Stimulated activated CD4-positive, alpha-beta T cell treated with anti-CD3 and anti-CD28 coated beads, Interleukin-4, amount 100 ng/mL, for 48 hours (primary cell): ENCODE results near the gene QPRT.
"Not testable (repeated sequence)": the region's sequence is repeated elsewhere in the genome, so short reads cannot be mapped to it uniquely, and the experiment has no call there.

Source experiments
- DNase-seq, 2 donors: peaks; one replicate each; pipeline ENCODE4 v3.0.0-alpha.2; 2020; ENCODE audit warnings: low read depth in 2 of 2

Gene QPRT

DNA sequence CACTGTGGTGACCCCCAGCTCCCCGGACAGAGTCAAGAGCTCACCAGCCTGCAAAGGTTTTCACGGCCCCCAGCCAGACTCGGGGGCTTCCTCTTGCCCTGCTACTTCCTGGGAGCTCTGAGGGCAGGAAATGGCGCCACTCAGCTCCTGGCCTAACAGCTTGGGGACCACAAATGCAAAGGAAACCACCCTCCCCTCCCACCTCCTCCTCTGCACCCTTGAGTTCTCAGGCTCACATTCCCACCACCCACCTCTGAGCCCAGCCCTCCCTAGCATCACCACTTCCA is 16.3 kb upstream of the QPRT start:
- DNase-seq: peak; percentile 13 to 27

DNA sequence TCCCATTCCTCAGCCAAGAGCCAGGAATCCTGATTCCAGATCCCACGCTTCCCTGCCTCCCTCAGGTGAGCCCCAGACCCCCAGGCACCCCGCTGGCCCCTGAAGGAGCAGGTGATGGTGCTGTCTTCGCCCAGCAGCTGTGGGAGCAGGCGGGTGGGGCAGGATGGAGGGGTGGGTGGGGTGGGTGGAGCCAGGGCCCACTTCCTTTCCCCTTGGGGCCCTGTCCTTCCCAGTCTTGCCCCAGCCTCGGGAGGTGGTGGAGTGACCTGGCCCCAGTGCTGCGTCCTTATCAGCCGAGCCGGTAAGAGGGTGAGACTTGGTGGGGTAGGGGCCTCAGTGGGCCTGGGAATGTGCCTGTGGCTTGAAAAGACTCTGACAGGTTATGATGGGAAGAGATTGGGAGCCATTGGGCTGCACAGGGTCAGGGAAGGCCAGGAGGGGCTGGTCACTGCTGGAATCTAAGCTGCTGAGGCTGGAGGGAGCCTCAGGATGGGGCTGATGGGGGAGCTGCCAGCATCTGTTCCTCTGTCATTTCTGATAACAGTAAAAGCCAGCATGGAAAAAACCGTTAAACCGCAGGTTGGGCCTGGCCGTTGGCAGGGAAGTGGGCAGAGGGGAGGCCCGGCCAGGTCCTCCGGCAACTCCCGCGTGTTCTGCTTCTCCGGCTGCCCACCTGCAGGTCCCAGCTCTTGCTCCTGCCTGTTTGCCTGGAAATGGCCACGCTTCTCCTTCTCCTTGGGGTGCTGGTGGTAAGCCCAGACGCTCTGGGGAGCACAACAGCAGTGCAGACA is 15.8 kb upstream of the QPRT start, which contains the start of gene SPN:
Gene SPN (plus strand): TSS at position 232 of the 791 bp plus-strand sequence. CDS start 482 bp downstream, at position 714.
- peak in 1 of 2 donors; percentile 19 for DNase-seq

DNA sequence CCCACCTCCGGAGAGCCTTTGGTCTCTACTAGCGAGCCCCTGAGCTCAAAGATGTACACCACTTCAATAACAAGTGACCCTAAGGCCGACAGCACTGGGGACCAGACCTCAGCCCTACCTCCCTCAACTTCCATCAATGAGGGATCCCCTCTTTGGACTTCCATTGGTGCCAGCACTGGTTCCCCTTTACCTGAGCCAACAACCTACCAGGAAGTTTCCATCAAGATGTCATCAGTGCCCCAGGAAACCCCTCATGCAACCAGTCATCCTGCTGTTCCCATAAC is 15.2 kb upstream of the QPRT start:
- DNase-seq: no peak

DNA sequence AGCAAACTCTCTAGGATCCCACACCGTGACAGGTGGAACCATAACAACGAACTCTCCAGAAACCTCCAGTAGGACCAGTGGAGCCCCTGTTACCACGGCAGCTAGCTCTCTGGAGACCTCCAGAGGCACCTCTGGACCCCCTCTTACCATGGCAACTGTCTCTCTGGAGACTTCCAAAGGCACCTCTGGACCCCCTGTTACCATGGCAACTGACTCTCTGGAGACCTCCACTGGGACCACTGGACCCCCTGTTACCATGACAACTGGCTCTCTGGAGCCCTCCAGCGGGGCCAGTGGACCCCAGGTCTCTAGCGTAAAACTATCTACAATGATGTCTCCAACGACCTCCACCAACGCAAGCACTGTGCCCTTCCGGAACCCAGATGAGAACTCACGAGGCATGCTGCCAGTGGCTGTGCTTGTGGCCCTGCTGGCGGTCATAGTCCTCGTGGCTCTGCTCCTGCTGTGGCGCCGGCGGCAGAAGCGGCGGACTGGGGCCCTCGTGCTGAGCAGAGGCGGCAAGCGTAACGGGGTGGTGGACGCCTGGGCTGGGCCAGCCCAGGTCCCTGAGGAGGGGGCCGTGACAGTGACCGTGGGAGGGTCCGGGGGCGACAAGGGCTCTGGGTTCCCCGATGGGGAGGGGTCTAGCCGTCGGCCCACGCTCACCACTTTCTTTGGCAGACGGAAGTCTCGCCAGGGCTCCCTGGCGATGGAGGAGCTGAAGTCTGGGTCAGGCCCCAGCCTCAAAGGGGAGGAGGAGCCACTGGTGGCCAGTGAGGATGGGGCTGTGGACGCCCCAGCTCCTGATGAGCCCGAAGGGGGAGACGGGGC is 14.7 kb upstream of the QPRT start:
- DNase-seq: peak; percentile 26 to 44

DNA sequence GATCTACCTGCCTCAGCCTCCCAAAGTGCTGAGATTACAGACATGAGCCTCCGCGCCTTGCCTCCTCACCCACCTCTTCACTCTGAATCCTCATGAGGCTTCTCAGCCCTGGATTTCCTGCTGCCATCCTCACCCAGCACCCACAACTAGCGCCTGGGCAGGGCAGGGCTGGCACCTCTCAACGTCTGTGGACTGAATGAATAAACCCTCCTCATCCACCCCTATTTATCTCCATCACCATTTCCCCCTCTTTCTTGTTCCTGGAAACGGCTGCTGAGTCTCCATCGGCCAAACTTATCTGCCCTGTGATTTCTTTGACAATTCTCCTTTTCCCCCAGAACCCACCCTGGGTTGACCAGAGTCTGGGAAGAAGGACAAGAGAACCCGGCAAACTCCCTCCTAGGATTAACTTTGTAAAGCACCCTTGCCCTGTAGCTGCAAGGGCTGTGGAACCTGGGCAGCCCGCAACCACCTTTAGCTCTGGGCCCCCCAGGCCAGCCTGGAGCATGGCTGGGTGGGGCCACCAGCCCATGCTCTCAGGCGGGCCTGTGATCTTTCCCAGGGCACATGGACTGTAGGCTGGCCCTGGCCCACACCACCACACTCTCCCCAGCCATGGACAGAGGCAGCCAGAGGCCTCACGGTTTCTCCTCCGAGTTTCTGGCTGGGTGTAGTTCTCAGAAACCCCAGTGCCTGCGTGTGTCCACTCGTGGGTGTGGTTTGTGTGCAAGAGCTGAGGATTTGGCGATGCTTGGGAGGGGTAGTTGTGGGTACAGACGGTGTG is 13.5 kb upstream of the QPRT start:
- DNase-seq: no peak

GRCh38 chr16:29667322-29667610 is 11.7 kb upstream of the QPRT start:
- not testable (repeated sequence) for DNase-seq

DNA sequence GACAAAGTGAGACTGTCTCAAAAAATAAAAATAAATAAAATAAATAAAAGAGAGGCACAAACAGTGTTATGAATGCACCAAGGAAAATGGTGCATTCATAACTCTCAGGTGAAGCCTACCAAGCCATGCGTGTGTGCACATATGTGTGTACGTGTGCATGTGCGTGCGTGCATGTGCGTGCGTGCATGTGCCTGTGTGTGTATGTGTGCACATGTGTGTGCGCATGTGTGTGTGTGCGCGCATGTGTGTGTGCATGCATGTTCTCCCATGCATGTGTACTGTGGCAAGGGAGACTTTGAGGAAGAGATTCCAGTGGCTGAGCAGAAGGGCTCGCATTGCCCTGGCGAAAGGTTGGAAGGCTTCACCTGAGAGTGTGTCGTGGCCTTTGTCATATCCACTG is 11.2 kb upstream of the QPRT start:
- DNase-seq: no peak

DNA sequence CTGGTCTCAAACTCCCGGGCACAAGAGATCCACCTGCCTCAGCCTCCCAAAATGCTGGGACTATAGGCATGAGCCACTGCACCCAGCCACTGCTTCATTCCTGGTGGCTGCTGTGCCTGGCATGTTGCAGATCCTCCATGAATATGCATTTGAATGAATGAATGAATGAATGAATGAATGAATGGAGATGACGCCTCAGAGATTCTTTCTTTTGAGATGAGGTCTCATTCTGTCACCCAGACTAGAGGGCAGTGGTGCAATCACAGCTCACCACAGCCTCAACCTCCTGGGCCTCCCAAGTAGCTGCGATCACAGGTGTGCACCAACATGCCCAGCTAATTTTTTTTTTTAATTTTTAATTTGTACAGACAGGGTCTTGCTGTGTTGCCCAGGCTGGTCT is 10.7 kb upstream of the QPRT start:
- DNase-seq: no peak

GRCh38 chr16:29673501-29673900 is 5.5 kb upstream of the QPRT start:
- no peak for DNase-seq

DNA sequence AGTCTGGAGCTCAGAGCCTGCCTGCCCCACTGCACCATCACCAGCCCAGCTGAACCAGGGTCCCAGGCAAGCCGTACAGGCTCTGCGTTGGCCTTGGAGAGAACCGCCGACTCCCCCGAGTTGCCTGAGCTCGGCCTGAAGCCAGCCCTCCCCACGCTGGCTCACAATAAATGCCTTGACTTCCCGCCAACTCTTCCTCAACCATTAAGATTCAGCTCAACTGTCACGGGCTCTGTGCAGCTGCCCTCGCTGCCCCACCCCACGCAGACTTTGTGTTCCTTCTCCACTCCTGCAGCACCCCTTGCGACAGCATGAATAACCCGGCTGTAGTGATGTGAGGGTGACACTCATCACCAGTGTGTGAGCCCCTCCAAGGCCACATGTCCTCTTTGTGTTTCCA is 4.8 kb upstream of the QPRT start:
- DNase-seq: no peak

DNA sequence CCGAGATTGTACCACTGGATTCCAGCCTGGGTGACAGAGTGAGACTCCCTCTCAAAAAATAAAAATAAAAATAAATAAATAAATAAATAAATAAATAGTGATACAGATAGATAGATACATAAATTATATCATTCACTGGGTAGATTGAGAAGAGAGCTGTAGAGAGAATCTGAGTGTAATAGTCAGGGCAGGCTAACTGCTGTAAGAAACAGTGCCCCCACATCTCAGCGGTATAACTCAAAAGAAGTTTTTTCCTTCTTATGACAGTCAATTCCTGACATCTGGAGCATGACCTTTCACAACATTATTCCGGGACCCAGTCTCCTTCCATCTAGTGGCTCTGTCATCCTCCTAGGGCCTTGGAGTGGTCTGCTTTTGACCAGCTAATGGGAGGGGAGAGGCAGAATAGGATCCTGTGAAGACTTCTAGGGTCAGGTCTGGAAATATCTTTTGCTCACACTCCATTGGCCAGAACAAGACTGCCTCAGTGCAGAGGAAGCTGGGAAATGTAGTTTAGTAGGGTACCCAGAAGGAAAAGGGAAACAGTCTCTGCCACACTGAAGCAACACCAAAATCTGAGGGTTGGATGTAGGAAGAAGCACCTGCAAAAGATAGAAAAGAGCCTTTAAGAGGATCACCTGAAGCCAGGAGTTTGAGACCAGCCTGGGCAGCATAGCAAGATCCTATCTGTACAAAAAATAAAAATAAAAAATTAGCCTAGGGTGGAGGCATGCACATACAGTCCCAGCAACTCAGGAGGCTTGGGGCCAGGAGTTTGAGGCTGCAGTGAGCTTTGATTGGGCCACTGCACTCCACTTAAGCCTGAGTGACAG is 3.0 kb upstream of the QPRT start:
- no peak for DNase-seq

DNA sequence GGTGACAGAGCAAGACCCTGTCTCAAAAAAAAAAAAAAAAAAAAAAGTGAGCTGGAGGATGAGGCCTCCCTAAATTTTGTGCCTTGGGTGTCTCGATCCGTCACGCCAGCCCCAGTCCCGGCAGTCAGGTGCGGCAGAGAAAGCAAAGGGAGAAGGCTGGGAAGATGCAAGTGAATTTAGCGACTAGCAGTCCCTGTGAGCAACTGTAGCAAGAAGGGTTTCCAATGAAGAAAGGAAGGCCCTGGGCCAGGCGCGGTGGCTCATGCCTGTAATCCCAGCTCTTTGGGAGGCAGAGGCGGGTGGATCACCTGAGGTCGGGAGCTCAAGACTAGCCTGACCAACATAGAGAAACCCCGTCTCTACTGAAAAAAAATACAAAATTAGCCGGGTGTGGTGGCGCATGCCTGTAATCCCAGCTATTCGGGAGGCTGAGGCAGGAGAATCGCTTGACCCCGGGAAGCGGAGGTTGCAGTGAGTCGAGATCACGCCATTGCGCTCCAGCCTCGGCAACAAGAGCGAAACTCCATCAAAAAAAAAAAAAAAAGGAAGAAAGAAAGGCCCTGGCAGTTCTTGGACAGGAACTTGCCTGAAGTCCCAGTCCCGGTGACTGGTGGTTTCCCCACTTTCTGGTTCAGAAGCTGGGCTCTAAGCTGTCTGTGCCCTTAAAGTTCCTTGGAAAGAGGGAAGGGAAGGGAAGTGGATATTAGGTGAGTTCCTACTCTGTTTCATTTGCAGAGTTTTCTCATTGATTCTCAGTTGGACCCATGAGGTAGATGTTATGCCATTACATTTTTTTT is 1.8 kb upstream of the QPRT start:
- DNase-seq: no peak

- no peak for DNase-seq
These were observed 1.2 kb downstream of the QPRT start for GRCh38 chr16:29680180-29680598.

DNA sequence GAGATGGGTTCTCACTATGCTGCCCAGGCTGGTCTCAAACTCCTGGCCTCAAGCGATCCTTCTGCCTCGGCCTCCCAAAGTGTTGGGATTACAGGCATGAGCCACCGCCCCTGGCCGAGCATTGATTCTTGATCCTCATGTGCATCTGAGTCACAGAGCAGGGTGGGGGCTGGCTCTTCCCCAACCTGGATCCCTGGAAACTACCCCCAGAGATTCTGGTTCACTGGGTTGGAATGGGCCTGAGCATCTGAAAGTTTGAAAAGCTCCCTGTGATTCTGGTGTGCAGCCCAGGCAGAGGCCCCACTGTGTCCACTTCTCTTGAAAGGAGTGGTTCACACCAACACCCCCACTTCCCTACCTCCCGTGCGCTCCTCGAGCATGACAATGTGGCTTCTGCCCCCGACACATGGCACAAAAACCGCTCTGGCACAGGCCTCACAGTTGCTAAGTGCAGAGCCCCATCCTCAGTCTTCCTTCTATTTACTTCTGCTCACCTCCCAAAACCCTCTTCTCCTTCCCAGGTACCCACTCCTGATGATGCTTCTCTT is 4.6 kb downstream of the QPRT start:
- DNase-seq: no peak

GRCh38 chr16:29684679-29685078 is 5.7 kb downstream of the QPRT start:
- no peak for DNase-seq

DNA sequence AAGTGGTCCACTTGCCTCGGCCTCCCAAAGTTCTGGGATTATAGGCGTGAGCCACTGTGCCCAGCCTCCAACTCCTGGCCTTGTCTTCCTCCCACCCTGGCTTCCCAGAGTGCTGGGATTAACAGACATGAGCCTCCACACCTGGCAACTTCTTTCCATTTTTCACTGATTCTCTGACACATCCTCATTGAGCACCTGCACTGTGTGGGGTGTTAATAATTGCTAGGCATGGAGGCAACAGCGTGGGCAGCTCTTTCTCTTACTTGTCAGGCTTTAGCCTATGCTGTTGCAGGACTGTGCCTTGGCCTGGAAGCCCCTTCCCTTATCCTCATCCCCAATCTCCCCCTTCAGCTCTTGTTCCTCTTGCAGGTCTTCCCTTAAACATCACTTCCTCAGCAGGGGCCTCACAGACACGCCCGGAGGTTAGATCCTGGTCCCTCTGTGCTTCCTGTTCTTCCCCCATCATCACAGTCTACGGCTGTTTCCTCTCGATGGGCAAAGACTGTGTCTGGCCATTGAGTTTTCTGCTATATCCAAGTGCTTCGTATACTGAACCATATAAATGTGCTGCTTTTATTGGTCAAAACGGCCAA is 7.9 kb downstream of the QPRT start:
- DNase-seq: no peak

GRCh38 chr16:29687755-29688154 is 8.8 kb downstream of the QPRT start:
- DNase-seq: no peak

DNA sequence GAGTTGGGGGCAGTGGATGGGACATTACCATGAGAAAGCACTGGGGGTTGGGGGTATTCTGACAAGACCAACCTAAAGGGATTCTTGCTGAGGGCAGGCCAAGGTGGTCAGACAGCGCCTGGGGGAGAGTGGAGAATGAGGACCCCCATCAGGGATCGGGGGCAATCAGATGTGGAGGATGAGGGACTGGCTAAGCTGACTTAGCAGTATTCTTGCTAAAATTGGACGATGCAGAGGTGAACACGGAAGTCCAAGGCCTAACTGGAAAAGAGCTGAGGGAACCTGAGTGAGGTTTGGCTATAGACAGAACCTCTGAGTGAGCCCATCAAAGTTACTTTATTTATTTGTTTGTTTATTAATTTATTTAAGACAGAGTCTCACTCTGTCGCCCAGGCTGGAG is 9.2 kb downstream of the QPRT start:
- no peak for DNase-seq

GRCh38 chr16:29689490-29690351 is 10.7 kb downstream of the QPRT start:
- not testable (repeated sequence) for DNase-seq
